ENCODE data around the gene TGFA.
A peak's percentile ranks its signal among the peaks of the same experiment; 100 is the strongest.

Gene TGFA

GRCh38 chr2:70566906-70567305 lies 13.3 kb upstream of the TGFA start:
- H3K9ac ChIP-seq (ENCODE audit: low read depth, low read length) = no peak overlapping the region
- no peak overlapping the region for H3K27ac ChIP-seq (ENCODE audit: low read depth, low read length)
- no peaks in the 10 kb centered on the region for H3K4me1 ChIP-seq (ENCODE audit: control insufficient read depth, insufficient read depth, low read length)
- H3K4me3 ChIP-seq (ENCODE audit: low read depth, low read length) = no peak overlapping the region
- no peaks in the 10 kb centered on the region for H3K9me3 ChIP-seq (ENCODE audit: control insufficient read depth, insufficient read depth, low read length)
- no peaks in the 10 kb centered on the region for H3K36me3 ChIP-seq (ENCODE audit: control insufficient read depth, insufficient read depth, low read length)
- H3K27me3 ChIP-seq (ENCODE audit: control insufficient read depth, insufficient read depth, low read length) = peaks cover 11% of the 10 kb centered on the region

- Histone ChIP-seq H3K4me1 (ENCODE audit: control insufficient read depth, insufficient read depth, low read length) (no peaks in the 10 kb centered on the region), H3K4me3 (ENCODE audit: low read depth, low read length) (no peak overlapping the region)
These were observed 12.8 kb upstream of the TGFA start for GRCh38 chr2:70566464-70566863.

GRCh38 chr2:70565039-70565731 lies 11.6 kb upstream of the TGFA start:
- Histone ChIP-seq H3K36me3 (ENCODE audit: control insufficient read depth, insufficient read depth, low read length) (no peaks in the 10 kb centered on the region), H3K4me1 (ENCODE audit: control insufficient read depth, insufficient read depth, low read length) (no peaks in the 10 kb centered on the region), H3K9ac (ENCODE audit: low read depth, low read length) (no peak overlapping the region), H3K27ac (ENCODE audit: low read depth, low read length) (no peak overlapping the region), H3K27me3 (ENCODE audit: control insufficient read depth, insufficient read depth, low read length) (peaks cover 1% of the 10 kb centered on the region), H3K4me3 (ENCODE audit: low read depth, low read length) (no peak overlapping the region), H3K9me3 (ENCODE audit: control insufficient read depth, insufficient read depth, low read length) (no peaks in the 10 kb centered on the region)

More at GRCh38 chr2:70566464-70566863, 12.8 kb upstream of the TGFA start:
- Histone ChIP-seq H3K27me3 (ENCODE audit: control insufficient read depth, insufficient read depth, low read length) (peaks cover 11% of the 10 kb centered on the region), H3K27ac (ENCODE audit: low read depth, low read length) (no peak overlapping the region), H3K36me3 (ENCODE audit: control insufficient read depth, insufficient read depth, low read length) (no peaks in the 10 kb centered on the region), H3K9me3 (ENCODE audit: control insufficient read depth, insufficient read depth, low read length) (no peaks in the 10 kb centered on the region), H3K9ac (ENCODE audit: low read depth, low read length) (no peak overlapping the region)

GRCh38 chr2:70561893-70562292 lies 8.3 kb upstream of the TGFA start:
- H3K4me1 ChIP-seq (ENCODE audit: control insufficient read depth, insufficient read depth, low read length) = no peaks in the 10 kb centered on the region
- no peaks in the 10 kb centered on the region for H3K9me3 ChIP-seq (ENCODE audit: control insufficient read depth, insufficient read depth, low read length)
- H3K9ac ChIP-seq (ENCODE audit: low read depth, low read length) = no peak overlapping the region
- no peak overlapping the region for H3K4me3 ChIP-seq (ENCODE audit: low read depth, low read length)
- H3K27ac ChIP-seq (ENCODE audit: low read depth, low read length) = no peak overlapping the region
- no peaks in the 10 kb centered on the region for H3K36me3 ChIP-seq (ENCODE audit: control insufficient read depth, insufficient read depth, low read length)
- H3K27me3 ChIP-seq (ENCODE audit: control insufficient read depth, insufficient read depth, low read length) = no peaks in the 10 kb centered on the region; the same call in 1 of the 2 replicates

- peaks cover 1% of the 10 kb centered on the region for H3K27me3 ChIP-seq (ENCODE audit: control insufficient read depth, insufficient read depth, low read length)
- no peak overlapping the region for H3K9ac ChIP-seq (ENCODE audit: low read depth, low read length)
- no peak overlapping the region for H3K27ac ChIP-seq (ENCODE audit: low read depth, low read length)
- H3K36me3 ChIP-seq (ENCODE audit: control insufficient read depth, insufficient read depth, low read length) = no peaks in the 10 kb centered on the region
- no peaks in the 10 kb centered on the region for H3K4me1 ChIP-seq (ENCODE audit: control insufficient read depth, insufficient read depth, low read length)
- no peak overlapping the region for H3K4me3 ChIP-seq (ENCODE audit: low read depth, low read length)
- no peaks in the 10 kb centered on the region for H3K9me3 ChIP-seq (ENCODE audit: control insufficient read depth, insufficient read depth, low read length)
These were observed 6.8 kb upstream of the TGFA start for GRCh38 chr2:70560442-70560841.

- Histone ChIP-seq H3K4me1 (ENCODE audit: control insufficient read depth, insufficient read depth, low read length) (no peaks in the 10 kb centered on the region), H3K4me3 (ENCODE audit: low read depth, low read length) (no peak overlapping the region), H3K9ac (ENCODE audit: low read depth, low read length) (no peak overlapping the region), H3K27ac (ENCODE audit: low read depth, low read length) (no peak overlapping the region), H3K27me3 (ENCODE audit: control insufficient read depth, insufficient read depth, low read length) (peaks cover 5% of the 10 kb centered on the region), H3K36me3 (ENCODE audit: control insufficient read depth, insufficient read depth, low read length) (no peaks in the 10 kb centered on the region), H3K9me3 (ENCODE audit: control insufficient read depth, insufficient read depth, low read length) (no peaks in the 10 kb centered on the region)
These were observed 6.4 kb upstream of the TGFA start for GRCh38 chr2:70560040-70560439.

- Histone ChIP-seq H3K9ac (ENCODE audit: low read depth, low read length) (no peak overlapping the region), H3K9me3 (ENCODE audit: control insufficient read depth, insufficient read depth, low read length) (no peaks in the 10 kb centered on the region), H3K27ac (ENCODE audit: low read depth, low read length) (no peak overlapping the region), H3K4me3 (ENCODE audit: low read depth, low read length) (no peak overlapping the region), H3K36me3 (ENCODE audit: control insufficient read depth, insufficient read depth, low read length) (no peaks in the 10 kb centered on the region), H3K27me3 (ENCODE audit: control insufficient read depth, insufficient read depth, low read length) (peaks cover 18% of the 10 kb centered on the region), H3K4me1 (ENCODE audit: control insufficient read depth, insufficient read depth, low read length) (peaks cover 5% of the 10 kb centered on the region; the same call in 1 of the 2 replicates)
These were observed 4.7 kb upstream of the TGFA start for GRCh38 chr2:70558195-70558808.

- Histone ChIP-seq H3K9me3 (ENCODE audit: control insufficient read depth, insufficient read depth, low read length) (no peaks in the 10 kb centered on the region), H3K36me3 (ENCODE audit: control insufficient read depth, insufficient read depth, low read length) (no peaks in the 10 kb centered on the region), H3K4me3 (ENCODE audit: low read depth, low read length) (no peak overlapping the region), H3K4me1 (ENCODE audit: control insufficient read depth, insufficient read depth, low read length) (peaks cover 10% of the 10 kb centered on the region), H3K9ac (ENCODE audit: low read depth, low read length) (no peak overlapping the region), H3K27ac (ENCODE audit: low read depth, low read length) (no peak overlapping the region), H3K27me3 (ENCODE audit: control insufficient read depth, insufficient read depth, low read length) (peaks cover 28% of the 10 kb centered on the region)
These were observed 3.7 kb upstream of the TGFA start for GRCh38 chr2:70557171-70557838.

GRCh38 chr2:70556608-70557007 lies 3.0 kb upstream of the TGFA start:
- Histone ChIP-seq H3K27me3 (ENCODE audit: control insufficient read depth, insufficient read depth, low read length) (peaks cover 35% of the 10 kb centered on the region), H3K4me3 (ENCODE audit: low read depth, low read length) (no peak overlapping the region), H3K9me3 (ENCODE audit: control insufficient read depth, insufficient read depth, low read length) (no peaks in the 10 kb centered on the region), H3K4me1 (ENCODE audit: control insufficient read depth, insufficient read depth, low read length) (peaks cover 13% of the 10 kb centered on the region), H3K36me3 (ENCODE audit: control insufficient read depth, insufficient read depth, low read length) (no peaks in the 10 kb centered on the region), H3K27ac (ENCODE audit: low read depth, low read length) (no peak overlapping the region), H3K9ac (ENCODE audit: low read depth, low read length) (no peak overlapping the region)

- Histone ChIP-seq H3K27ac (ENCODE audit: low read depth, low read length) (no peak overlapping the region), H3K4me1 (ENCODE audit: control insufficient read depth, insufficient read depth, low read length) (peaks cover 13% of the 10 kb centered on the region), H3K9ac (ENCODE audit: low read depth, low read length) (no peak overlapping the region; the same call in 1 of the 2 replicates), H3K27me3 (ENCODE audit: control insufficient read depth, insufficient read depth, low read length) (peaks cover 54% of the 10 kb centered on the region), H3K4me3 (ENCODE audit: low read depth, low read length) (peak overlapping the region; percentile 73), H3K36me3 (ENCODE audit: control insufficient read depth, insufficient read depth, low read length) (no peaks in the 10 kb centered on the region), H3K9me3 (ENCODE audit: control insufficient read depth, insufficient read depth, low read length) (no peaks in the 10 kb centered on the region)
These were observed 789 bp upstream of the TGFA start for GRCh38 chr2:70554338-70554892.

- H3K27ac ChIP-seq (ENCODE audit: low read depth, low read length) = peak overlapping the region; percentile 38
- H3K9ac ChIP-seq (ENCODE audit: low read depth, low read length) = no peak overlapping the region
- H3K27me3 ChIP-seq (ENCODE audit: control insufficient read depth, insufficient read depth, low read length) = peaks cover 58% of the 10 kb centered on the region
- no peaks in the 10 kb centered on the region for H3K36me3 ChIP-seq (ENCODE audit: control insufficient read depth, insufficient read depth, low read length)
- H3K4me1 ChIP-seq (ENCODE audit: control insufficient read depth, insufficient read depth, low read length) = peaks cover 13% of the 10 kb centered on the region
- no peaks in the 10 kb centered on the region for H3K9me3 ChIP-seq (ENCODE audit: control insufficient read depth, insufficient read depth, low read length)
- H3K4me3 ChIP-seq (ENCODE audit: low read depth, low read length) = peak overlapping the region; percentile 73
These were observed 367 bp downstream of the TGFA start for GRCh38 chr2:70553334-70553583.
